ENCODE results near the gene C3orf62.

The C3orf62 gene

DNA sequence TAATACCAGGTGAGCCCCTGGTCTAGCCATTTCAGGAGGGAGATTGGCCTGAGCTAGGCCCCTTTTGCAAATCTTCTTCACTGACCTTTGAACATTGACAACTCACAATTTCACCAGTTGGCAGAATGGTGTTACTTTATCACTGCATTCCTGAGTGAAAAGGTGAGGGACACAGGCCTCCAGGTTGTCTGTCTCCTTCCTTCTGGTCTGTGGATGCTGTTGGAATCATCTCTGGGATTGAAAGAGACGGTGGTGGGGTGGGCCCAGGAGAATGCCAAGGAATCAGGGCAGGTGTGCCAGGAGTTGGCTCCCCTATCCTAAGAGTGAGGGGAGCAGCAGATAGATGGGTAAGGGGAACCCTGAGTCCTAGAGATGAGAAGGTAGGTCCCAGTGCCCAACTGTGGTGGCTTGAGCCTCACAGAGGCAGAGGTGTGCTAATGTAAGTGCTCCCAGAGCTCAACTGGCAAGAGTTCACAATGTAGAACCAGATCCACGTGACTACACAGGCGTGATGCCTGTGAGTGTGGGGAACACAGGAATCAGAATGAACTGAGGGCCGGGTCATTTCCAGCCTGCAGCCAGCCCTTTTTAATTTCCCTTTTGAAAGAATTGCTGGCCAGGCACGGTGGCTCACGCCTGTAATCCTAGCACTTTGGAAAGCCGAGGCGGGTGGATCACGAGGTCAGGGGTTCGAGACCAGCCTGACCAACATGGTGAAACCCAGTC lies 11.2 kb downstream of the C3orf62 start:
- TF ChIP-seq, protein P1, sequence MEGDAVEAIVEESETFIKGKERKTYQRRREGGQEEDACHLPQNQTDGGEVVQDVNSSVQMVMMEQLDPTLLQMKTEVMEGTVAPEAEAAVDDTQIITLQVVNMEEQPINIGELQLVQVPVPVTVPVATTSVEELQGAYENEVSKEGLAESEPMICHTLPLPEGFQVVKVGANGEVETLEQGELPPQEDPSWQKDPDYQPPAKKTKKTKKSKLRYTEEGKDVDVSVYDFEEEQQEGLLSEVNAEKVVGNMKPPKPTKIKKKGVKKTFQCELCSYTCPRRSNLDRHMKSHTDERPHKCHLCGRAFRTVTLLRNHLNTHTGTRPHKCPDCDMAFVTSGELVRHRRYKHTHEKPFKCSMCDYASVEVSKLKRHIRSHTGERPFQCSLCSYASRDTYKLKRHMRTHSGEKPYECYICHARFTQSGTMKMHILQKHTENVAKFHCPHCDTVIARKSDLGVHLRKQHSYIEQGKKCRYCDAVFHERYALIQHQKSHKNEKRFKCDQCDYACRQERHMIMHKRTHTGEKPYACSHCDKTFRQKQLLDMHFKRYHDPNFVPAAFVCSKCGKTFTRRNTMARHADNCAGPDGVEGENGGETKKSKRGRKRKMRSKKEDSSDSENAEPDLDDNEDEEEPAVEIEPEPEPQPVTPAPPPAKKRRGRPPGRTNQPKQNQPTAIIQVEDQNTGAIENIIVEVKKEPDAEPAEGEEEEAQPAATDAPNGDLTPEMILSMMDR (IDR thresholded peaks at IDR 0.05; ENCODE audit: insufficient read depth, low read length, poor library complexity, severe bottlenecking), result no peak
- Histone ChIP-seq H3K4me3 (replicated peaks; ENCODE audit: low read depth, low read length) (no peak overlapping the region), H3K27me3 (replicated peaks; ENCODE audit: control insufficient read depth, insufficient read depth, low read length) (no peaks in the 10 kb centered on the region)

DNA sequence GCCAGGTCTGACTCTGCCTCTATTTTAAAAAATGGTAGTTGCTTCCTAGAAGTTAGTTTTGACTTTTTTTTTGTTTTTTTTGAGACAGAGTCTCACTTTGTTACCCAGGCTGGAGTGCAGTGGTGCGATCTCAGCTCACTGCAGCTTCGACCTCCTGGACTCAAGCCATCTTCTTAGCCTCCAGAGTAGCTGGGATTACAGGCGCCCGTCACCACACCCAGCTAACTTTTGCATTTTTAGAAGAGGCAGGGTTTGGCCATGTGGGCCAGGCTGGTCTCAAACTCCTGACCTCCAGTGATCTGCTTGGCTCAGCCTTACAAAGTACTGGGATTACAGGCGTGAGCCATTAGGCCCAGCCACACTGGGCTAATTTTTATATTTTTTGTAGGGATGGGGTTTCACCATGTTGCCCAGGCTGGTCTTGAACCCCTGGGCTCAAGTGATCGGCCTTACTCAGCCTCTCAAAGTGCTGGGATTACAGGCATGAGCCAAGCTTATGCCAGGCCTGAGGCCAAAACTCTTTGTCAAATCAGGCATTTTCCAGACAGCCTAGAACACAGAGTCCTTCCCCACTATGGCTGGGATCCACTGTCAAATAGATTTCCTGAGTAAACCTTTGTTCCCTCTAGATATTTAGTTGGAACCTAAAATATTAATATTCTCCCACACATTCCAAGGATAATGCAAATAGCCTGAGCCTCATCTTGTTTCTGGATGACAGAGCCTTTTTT lies 13.7 kb downstream of the C3orf62 start:
- TF ChIP-seq, protein P1 (IDR thresholded peaks at IDR 0.05; ENCODE audit: insufficient read depth, low read length, poor library complexity, severe bottlenecking), result no peak
- Histone ChIP-seq H3K27me3 (replicated peaks; ENCODE audit: control insufficient read depth, insufficient read depth, low read length) (no peaks in the 10 kb centered on the region), H3K4me3 (replicated peaks; ENCODE audit: low read depth, low read length) (no peak overlapping the region), H3K36me3 (ENCODE audit: control insufficient read depth, insufficient read depth, low read length) (no peaks in the 10 kb centered on the region; the same call in 1 of the 2 replicates)
- DNase-seq (ENCODE audit: extremely low read depth, insufficient read length), result no peak

More for the DNA sequence above, 11.2 kb downstream of the C3orf62 start:
- DNase-seq (ENCODE audit: extremely low read depth, insufficient read length), result no peak
- peaks cover 2% of the 10 kb centered on the region for H3K36me3 ChIP-seq (ENCODE audit: control insufficient read depth, insufficient read depth, low read length)

DNA sequence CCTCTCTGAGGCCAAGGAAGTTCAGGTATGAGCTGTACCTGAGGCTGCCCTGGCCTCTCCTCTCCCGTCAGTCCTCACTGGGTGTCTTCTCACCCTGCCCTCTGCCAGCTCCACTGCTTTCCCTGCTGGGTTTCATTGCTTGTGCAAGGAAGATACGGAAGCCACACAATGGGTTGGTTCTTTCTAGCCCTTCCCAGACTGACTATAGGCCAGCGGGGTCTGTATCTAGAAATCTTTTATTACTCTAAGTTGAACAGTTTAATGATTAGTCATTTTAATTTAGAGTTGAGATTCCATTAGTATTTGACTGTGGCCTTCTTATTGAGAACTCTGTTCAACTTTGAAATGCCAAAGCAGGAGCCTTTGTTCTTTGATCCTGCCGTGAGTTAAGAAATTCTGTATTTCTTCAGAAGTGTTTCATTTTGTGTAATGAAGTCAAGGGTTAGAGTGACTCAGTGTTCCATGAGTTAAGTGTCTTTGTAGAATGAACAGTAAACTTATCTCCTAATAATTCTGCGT lies 16.2 kb downstream of the C3orf62 start:
- DNase-seq (ENCODE audit: extremely low read depth, insufficient read length), result no peak
- no peak overlapping the region for H3K4me3 ChIP-seq (replicated peaks; ENCODE audit: low read depth, low read length)
- H3K27me3 ChIP-seq (replicated peaks; ENCODE audit: control insufficient read depth, insufficient read depth, low read length), result no peaks in the 10 kb centered on the region
- H3K36me3 ChIP-seq (ENCODE audit: control insufficient read depth, insufficient read depth, low read length), result no peaks in the 10 kb centered on the region
- TF ChIP-seq, protein P1 (IDR thresholded peaks at IDR 0.05; ENCODE audit: insufficient read depth, low read length, poor library complexity, severe bottlenecking), result no peak

DNA sequence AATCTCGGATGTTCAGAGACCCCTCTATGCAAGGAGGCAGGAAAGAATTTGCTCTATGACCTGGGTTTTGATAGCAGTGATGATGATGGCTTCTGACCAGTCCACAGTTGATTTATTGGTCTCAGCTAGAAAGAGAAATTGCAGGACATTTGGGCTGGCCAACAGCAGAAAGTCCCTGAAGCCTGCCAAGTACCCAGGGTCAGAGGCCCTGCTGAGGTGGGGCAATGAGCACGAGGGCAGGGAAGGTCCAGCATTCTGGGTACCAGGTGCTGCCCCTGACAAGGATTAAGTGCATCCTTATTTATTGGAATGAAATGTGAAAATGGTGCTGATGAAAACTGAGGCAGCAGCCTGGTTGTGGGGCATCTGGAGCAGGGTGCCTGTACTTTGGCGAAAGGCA lies 19.8 kb downstream of the C3orf62 start:
- DNase-seq (ENCODE audit: extremely low read depth, insufficient read length), result no peak
- Histone ChIP-seq H3K36me3 (ENCODE audit: control insufficient read depth, insufficient read depth, low read length) (no peaks in the 10 kb centered on the region), H3K4me3 (replicated peaks; ENCODE audit: low read depth, low read length) (no peak overlapping the region), H3K27me3 (replicated peaks; ENCODE audit: control insufficient read depth, insufficient read depth, low read length) (no peaks in the 10 kb centered on the region)
- TF ChIP-seq, protein P1 (IDR thresholded peaks at IDR 0.05; ENCODE audit: insufficient read depth, low read length, poor library complexity, severe bottlenecking), result no peak

DNA sequence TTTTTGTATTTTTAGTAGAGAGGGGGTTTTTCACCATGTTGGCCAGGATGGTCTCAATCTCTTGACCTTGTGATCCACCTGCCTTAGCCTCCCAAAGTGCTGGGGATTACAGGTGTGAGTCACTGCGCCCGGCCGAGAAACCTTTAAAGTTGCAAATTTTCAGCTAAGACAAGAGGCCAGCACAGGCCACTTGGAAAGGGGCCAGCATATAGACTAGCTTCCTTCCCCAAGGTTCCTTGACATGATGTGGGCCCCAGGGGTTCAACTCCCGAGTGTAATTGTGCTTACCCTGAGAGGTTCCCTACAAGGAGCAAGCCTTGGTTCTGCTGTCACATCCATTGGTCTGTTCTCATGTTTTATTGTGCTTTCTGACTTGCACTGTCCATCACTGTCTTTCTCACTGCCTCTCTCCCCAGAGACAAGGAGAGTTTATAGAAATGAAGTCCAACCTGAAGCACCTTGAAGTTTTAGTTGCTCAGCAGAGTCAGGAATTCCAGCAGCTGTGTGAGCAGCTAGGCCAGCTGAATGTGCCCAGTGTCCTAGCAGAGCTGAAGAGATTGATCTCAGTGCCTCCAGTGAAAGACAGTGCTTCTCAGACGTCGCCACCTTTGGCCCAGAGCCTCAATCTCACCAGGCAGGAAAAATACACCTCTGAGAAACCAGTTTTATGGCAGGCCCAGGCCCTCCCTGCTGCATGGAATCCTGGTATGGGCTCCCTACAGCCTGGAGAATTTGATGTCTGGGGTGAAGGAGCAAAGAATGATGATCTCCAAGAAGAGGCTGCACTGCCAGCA lies 21.1 kb downstream of the C3orf62 start:
- DNase-seq (ENCODE audit: extremely low read depth, insufficient read length), result no peak
- H3K4me3 ChIP-seq (replicated peaks; ENCODE audit: low read depth, low read length), result no peak overlapping the region
- TF ChIP-seq, protein P1 (IDR thresholded peaks at IDR 0.05; ENCODE audit: insufficient read depth, low read length, poor library complexity, severe bottlenecking), result no peak
- H3K27me3 ChIP-seq (replicated peaks; ENCODE audit: control insufficient read depth, insufficient read depth, low read length), result no peaks in the 10 kb centered on the region
- H3K36me3 ChIP-seq (ENCODE audit: control insufficient read depth, insufficient read depth, low read length), result no peaks in the 10 kb centered on the region

Data from GM06990 (cell line).